HG03469 (cell line): ENCODE results near the gene ABCC3.
"Not testable (repeated sequence)": the region's sequence is repeated elsewhere in the genome, so short reads cannot be mapped to it uniquely, and the experiment has no call there.

Experiments used
- ATAC-seq: cut with Tn5 transposase; IDR thresholded peaks from one replicate; pipeline ENCODE4 v1.9.1; 2021; ENCODE audit warnings: mild to moderate bottlenecking, moderate library complexity, moderate number of reproducible peaks; ENCODE audit not compliant: unreplicated experiment

Gene ABCC3

DNA sequence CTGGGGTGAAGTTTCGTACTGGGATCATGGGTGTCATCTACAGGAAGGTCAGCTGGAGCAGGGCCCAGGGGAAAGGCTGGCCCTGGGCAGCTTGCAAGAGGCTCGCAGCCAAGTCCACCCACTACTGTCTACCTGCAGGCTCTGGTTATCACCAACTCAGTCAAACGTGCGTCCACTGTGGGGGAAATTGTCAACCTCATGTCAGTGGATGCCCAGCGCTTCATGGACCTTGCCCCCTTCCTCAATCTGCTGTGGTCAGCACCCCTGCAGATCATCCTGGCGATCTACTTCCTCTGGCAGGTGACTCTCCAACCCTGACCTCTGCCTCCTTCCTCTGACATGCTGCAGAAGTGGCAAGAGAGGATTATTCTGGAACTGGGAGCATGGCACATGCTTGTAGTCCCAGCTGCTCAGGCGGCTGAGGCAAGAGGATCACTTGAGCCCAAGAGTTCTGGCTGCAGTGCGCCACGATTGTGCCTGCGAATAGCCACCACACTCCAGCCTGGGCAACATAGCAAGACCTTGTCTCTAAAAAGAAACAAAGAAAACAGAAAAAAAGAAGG, 29.2 kb downstream of the ABCC3 start:
- ATAC-seq, result no peak

DNA sequence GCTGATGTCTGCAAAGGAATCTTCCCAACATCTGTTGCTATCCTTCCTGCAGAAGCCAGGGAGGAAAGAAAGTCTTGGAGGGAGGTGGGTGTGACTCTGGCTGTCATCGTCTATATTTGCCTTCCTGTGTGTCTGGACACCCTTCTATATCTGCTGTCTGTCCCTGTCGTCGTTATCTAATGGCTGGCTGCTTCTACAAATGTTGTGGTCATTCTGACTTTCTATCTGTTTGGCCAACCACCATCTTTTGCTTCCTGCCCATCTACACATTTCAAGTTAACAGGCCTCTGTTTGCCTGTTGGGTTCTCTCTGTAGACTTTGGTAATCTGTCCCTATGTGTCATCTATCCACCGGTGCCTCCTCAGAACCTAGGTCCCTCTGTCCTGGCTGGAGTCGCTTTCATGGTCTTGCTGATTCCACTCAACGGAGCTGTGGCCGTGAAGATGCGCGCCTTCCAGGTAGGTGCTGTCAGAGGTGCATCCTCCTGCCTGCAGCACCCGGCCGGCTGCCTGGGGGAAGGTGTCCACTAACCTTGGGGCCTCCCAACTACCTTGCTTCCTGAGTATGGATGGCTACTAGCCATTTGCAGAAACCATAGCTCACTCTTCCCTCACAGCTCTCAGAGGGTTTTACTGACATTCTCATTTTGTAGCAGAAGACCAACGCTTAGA, 30.2 kb downstream of the ABCC3 start:
- ATAC-seq, result no peak

DNA sequence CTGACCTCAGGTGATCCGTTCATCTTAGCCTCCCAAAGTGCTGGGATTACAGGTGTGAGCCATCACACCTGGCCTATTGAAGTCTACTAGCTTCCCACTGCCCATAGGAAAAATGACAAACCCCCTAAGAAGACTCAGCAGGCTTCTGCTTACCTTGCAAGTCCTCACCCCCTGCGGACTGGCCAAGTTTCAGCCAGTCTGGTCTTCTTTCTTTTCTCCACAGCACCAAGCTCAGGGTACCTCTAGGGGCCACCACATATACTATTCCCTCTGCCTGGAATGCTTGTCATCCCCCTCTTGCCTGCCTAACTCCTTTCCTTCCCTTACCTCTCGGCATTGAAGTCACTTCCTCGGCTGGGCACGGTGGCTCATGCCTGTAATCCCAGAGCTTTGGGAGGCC, 31.2 kb downstream of the ABCC3 start:
- ATAC-seq, result no peak

GRCh38 chr17:50666316-50666715, 31.6 kb downstream of the ABCC3 start:
- ATAC-seq, result no peak

GRCh38 chr17:50667259-50668024, 32.8 kb downstream of the ABCC3 start:
- ATAC-seq, result no peak

DNA sequence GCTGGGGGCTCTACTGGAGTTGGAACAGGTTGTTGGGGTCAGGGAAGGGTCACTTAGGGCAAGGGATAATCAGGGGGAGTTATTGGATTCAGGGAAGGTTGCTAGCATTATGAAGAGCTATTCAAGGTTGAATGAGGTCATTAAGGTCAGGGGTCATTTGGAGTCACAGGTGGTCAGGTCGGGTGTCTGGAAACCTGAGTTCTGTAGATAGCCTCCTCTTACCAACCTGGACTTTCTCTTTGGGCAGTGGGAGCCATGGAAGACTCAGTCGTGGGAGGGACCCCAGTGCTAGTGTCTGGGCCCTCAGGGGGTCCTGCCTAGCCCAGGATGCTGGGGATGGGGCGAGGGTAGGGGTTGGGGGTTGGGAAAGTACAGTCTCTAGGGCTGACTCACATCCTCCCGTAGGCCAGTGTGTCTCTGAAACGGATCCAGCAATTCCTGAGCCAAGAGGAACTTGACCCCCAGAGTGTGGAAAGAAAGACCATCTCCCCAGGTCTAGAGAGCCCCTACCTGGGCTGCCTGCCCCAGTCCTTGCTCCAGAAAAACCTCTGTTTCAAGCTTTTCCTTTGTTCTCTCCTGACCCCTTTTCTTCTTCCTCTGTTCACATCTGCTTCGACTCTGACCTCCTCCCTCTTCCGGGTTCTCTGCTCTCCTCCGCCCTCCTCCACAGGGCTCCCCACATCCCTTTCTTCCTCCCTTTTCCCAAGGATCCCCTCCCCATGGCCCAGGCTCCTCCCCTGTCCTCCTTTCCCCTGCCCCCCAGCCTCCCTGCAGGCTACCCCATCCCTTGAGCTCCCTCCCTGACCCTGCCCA, 33.5 kb downstream of the ABCC3 start:
- ATAC-seq, result no peak

DNA sequence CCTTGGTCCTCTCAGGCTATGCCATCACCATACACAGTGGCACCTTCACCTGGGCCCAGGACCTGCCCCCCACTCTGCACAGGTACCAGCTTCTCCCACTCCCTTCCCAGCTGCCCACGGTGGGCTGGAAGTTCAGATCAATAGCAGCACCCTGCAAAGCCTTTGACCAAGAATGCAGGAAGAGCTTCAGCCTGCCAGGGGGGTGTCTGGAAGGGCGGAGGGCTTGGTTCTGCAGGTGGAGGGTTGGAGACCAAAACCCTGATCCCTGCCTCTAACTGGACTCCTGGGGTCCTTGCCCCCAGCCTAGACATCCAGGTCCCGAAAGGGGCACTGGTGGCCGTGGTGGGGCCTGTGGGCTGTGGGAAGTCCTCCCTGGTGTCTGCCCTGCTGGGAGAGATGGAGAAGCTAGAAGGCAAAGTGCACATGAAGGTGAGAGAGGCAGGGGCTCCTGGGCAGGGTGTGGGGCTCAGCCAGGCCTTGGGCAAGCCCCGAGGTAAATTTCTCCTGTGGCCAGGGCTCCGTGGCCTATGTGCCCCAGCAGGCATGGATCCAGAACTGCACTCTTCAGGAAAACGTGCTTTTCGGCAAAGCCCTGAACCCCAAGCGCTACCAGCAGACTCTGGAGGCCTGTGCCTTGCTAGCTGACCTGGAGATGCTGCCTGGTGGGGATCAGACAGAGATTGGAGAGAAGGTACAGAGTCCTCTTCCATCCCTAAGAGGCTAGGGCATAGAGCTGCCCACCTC, 34.3 kb downstream of the ABCC3 start:
- no peak for ATAC-seq

DNA sequence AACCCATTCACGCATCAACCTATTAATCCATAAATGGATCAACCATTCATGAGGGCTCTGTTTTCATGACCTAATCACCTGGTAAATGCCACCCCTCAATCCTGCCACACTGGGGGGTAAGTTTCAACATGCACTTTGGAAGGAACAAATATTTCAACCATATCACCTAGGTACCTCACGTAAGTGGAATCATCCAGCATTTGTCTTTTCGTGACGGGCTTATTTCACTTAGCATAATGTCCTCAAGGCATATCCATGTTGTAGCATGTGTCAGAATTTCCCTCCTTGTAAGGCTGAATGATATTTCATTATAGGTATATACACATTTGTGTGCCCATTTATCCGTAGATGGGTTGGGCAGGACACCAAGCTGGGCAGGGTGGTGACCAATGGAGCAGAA, 37.4 kb downstream of the ABCC3 start:
- ATAC-seq, result no peak

GRCh38 chr17:50672831-50673551, 38.3 kb downstream of the ABCC3 start:
- ATAC-seq, result no peak

GRCh38 chr17:50675190-50675589, 40.5 kb downstream of the ABCC3 start:
- no peak for ATAC-seq

GRCh38 chr17:50675627-50676026, 40.9 kb downstream of the ABCC3 start:
- no peak for ATAC-seq

- no peak for ATAC-seq
These were observed 41.6 kb downstream of the ABCC3 start for GRCh38 chr17:50676065-50676975.

DNA sequence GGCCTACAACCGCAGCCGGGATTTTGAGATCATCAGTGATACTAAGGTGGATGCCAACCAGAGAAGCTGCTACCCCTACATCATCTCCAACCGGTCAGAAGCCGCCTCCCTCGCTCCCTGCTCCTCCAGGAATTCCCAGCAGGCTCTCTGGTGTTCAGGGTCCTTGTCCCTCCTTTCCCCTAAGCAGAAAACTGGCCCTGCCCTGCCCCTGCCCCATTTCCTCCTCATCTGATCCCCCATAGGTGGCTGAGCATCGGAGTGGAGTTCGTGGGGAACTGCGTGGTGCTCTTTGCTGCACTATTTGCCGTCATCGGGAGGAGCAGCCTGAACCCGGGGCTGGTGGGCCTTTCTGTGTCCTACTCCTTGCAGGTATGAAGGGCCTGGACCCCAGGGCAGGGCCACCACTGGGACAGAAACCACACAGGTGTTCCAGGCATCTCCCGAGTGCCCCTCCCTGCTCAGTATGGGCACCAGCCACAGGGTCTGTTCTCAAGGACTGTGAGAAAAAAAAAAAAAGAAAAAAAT, 43.2 kb downstream of the ABCC3 start:
- ATAC-seq, result no peak

DNA sequence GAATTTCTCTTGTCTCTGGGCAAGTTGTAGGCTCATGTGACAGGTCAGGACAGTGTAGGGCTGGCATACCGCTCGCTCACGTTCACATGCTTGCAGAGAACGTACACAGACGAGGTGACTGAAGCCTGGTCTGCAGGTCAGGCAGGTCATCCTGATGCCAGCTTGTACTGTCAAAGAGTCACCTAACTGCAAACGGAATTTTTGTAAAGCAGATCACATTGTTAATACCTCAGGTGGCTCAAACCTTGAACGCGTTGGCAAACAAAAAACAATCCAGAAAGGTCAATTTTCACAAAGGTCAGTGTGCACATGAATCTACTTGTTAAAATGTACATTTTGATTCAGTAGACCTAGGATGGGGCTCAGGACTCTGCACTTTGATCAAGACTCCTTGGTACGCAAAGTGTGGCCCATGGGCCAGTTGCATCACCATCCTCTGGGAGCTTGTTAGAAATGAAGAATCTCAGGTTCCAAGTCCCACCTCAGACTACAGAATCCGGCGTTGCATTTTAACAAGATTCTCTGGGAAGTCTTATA, 44.4 kb downstream of the ABCC3 start:
- ATAC-seq, result no peak

DNA sequence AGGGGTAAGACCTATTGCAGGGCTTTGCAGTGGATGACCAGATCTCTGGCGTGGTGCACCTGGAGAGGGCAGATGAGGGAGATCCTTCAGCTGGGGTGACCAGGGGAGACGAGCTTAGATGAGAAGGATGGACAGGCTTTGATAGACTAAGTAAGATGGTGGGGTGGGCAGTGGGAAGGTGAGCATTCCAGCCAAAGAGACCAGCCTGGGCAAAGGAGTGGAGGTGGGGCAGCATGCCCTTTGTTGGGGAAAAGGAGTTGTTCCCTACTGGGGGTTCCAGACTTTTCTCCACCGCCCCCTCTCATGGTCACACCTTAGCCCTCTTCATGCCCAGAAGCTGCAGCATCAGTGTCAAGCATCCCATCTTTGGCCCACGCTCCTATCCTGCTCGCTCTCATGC, 45.4 kb downstream of the ABCC3 start:
- ATAC-seq, result no peak

DNA sequence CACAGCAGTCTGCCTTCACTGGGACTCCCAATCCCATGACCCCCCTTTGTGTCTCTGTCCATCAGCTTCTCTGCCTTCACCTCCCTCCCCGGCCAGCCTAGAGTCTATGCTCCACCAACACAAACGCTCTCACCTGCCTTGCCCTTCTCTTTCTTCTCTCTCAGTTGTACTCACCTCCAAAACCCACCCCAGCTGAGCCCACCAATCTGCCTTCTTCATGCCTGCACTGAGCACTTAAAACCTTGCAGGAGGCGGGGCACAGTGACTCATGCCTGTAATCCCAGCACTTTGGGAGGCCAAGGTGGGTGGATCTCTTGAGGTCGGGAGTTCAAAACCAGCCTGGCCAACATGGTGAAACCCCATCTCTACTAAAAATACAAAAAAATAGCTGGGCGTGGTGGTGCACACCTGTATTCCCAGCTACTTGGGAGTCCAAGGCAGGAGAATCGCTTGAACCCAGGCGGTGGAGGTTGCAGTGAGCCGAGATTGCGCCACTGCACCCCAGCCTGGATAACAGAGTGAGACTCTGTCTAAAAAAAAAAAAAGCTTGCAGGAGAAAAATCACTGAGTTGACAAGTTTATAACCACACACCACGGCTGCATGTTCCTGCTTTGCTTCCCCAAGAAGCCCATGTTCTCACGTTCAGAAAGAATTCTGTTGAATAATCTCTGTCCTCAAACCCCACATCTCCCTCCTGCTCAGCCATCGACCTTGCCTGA, 46.0 kb downstream of the ABCC3 start:
- not testable (repeated sequence) for ATAC-seq

GRCh38 chr17:50681263-50682200, 46.9 kb downstream of the ABCC3 start:
- no peak for ATAC-seq
